DMS114 treated with DMSO at 0.1 percent for 48 hours (cell line): ENCODE results near the gene ZNF618.

ENCODE experiments used
- DNase-seq: peaks from one replicate; lab custom pipeline; 2025; ENCODE audit not compliant: unreplicated experiment; lab: John Stamatoyannopoulos, UW

ZNF618 gene

DNA sequence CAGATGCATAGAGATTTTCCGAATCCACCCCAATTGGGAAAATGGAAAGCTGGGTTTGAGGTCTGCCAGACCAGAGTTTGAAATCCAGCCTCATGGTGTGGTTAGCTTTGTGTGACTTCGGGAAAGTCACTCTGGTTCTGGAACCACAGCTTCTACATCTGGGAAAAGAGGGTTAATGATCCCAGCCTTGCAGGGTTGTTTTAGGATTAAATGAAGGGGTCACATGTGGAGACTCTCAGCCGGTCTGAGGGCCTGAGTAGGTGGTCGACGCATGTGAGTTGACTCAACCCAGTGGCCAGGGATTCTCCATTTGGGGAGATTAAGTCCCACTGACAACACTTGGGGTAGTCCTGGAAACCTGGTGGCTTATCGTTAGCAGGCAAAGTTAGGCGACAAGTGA, 6.1 kb downstream of the ZNF618 start:
- no peak for DNase-seq

DNA sequence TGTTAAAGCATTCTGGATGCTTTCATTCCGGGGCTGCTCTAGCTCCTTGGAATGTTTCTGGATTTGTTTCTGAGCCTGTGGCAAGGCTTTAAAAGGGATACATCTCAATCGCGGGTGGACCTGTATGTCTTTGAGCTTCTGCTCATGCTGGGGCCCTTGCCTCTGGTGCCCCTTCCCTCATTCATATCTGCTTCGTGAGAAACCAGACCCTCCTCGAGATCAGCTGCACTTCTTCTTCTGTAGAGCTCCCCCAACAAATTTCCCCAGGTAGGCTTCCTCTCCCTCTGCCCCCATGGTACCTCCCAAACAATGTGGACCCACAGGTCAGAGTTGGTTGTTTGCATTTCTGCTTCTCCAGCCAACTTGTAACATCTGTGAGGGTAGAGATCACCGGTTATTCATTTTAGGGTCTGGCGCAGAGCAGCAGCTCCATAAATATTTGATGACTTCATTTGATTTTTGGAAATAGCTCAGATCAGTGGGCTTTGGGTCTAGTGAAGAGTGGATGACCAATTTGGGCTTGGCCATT, 6.6 kb downstream of the ZNF618 start:
- DNase-seq: no peak

DNA sequence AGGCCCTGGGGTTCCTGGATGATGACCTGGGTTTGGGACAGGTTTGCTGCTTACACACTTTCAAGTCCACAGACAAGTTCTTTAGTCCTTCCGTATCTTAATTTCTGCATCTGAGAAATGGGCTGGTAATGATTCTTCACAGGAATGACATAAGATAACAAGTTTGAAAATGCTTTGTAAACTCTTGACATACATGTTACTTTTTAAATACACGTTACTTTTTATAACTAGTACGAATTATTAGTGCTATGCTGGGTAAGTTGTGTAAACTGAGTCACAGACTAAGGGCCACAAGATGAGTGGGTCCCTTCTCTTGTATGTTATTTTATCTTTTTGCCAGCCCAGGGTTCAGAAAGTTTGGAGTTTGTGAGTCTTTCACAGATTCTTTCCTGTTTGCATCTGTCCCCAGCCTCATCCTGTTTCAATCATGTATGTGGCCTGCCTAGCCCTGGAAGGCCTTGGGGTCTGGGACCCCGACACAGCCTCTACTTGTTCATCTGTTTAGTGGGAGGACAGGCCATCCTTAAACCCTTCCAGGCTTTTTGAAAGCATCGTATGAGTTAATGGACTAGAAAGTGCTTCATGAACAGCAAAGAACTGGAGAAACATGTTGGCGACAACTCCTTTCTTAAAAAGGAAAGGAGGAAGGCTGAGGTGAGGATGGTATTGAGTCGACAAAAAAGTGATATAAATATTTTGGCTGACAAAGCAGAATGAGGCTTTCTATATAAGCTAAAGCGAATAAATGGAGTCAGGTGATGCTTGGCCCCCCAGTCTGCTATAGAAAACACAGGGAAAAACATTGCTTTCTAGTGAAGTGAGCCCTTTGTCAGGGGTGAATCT, 9.3 kb downstream of the ZNF618 start:
- DNase-seq: no peak

DNA sequence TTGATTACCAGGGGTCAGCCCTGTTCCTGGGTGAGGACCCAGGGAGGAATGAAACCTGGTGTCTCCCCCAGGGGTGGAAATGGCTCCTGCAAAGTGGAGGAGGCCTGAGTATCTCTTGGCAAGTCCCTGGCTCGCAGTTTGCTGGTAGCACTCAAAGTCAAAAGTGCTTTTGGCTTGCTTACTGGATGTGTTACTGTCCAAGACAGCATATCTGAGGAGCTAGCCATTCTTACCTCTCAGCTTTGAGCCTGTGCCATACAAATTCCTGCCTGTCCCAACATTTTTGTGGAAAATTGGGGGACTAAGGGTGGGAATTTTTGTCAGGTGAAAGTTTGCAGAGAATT, 9.9 kb downstream of the ZNF618 start:
- no peak for DNase-seq

DNA sequence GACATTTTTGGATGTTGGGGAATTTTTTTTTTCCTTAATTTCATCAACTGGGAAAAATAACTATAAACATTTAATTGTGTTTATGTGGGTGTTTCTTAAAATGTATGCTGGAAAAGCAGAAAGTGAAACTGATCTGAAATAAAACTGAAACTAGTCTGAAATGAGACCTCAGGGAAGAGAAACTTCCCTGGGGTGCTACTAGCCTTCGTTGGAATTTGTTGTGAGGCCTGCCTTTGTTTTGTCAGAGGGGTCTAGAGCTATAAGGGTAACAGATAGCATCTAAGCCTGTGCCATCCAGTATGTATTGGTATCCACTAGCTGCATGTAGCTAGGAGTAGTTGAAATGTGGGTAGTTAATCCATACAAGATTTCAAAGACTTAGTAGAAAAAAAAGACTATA, 10.4 kb downstream of the ZNF618 start:
- DNase-seq: no peak

DNA sequence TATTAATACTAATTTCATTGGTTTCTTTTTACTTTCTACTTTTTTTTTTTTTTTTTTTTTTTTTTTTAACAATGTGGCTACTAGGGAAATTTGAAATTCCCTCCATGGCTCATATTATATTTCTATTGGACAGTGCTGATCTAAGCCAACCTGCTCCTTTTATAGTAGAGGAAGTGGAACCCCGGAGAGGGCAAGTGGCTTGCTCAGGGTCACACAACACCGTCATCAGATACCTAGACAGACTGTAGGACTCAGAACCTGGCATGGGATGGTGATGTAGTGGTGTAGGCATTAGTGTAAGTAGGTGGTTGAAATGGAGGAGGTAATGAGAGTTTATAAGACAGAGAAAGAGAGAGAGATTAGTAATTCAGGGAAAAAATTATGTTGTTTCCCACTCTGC, 10.8 kb downstream of the ZNF618 start:
- DNase-seq: no peak

DNA sequence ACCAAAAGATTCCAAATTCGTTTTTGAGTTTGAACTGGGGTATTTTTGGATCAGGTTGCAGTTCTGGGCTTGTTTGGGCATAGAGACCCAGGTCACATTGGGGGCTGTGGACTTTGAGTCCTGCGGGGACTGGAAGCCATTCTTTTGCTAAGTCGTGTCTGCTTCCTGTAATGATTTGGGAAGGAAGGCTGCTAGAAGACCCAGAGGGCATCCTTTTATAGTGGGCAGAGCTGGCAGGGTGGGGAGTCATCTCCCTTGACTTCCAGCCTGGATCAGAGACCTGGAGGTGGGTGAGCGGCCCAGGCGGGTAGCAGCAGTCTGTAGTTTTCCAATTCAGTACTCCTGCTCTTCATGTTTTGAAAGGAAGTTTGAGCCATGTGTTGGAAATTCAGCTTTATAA, 11.3 kb downstream of the ZNF618 start:
- DNase-seq: no peak

DNA sequence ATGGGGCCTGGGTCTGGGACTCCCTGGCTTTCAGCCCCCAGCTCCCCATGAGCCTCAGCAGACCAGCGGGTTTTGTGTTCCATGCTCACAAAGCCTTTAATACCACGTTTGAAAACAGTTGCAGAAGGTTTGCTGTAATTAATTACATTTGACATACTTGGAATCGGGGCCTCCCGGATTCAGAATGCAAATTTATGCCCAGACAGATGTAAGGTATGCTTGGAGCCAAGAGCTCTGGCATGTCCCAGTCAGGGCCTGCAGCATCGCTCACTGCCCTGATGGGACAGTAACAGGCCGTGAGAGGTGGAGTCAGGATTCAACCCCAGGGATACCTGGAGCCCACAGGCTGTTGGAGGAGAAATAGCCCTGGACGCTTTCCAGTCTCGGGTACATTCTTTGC, 12.2 kb downstream of the ZNF618 start:
- no peak for DNase-seq

DNA sequence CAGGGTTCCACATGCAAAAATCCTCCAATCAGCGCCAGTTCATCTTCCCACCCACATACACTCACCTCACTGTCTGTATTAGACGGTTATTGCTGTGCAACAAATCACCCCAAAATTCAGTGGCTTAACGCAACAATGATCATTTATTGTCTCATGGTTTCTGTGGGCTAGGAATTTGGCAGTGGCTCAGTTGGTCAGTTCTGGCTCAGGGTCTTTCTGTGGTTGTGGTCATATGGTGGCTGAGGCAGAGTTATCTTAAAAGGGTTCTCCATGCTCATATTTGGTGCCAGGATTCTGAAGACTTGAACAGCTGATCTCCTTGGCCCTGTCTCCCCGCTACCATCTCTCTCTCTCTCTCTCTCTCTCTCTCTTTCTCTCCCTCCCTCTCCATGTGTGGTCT, 12.9 kb downstream of the ZNF618 start:
- no peak for DNase-seq

DNA sequence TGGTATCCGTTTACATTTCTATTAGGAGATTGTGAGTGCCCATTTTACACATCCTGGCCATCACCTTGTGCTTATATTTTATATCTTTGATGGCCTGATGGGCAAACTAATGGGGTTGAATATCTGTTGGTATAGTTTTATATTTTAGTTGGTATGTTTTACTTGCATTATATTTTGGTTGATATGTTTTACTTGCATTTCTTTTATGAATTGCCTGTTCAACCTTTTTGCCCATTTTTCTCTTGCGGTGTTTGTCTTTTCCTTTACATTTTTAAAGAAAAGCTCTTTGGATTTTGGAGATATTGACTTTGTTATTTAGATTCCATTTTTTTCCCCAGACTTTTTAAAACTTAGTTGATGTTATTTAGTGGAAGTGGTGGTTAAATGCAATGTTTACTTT, 14.6 kb downstream of the ZNF618 start:
- no peak for DNase-seq

DNA sequence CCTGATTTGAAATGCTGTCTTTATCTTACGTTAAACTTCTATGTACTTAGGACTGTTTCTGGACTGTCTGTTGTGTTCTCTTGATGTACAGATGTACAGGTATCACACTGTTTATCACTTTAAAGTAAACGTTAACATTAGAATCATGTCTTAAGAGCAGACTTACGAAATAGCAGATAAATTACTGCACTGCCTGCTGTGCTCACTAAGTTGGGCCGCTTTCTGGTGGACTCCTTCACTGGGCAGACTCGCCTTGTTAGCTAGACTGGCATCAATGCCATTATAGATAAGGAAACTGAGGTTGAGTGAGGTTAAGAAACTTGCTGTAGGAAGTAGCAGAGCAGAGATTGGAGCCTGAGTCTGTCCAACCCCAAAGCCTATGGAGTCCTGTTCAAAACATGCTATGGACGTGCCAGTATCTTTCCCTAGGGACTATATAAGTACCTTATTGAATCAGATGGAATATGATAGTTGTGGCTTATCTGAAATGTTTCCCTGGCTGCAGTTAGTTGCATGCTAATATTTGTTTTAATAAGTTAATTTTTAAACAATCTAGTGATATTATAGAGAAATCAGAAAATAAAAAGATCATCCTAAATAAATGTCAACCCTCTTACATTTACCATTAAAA, 16.9 kb downstream of the ZNF618 start:
- DNase-seq: no peak

DNA sequence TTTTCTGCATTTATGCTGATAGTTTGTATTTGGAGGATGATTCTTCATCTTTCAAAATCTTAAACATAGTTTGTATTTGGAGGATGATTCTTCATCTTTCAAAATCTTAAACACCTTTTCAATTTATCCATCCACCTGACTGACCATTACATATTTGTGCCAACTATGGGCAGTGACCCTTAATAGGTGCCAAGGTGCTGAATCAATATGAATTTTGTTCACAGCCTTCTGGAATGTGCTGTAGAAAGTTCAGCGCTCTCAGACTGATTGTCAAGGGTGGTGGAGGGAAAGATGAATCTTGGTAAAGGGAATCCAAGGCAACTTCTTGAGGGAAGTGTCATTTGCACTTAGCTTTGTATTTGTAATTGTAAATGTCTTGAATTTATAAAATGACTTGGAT, 18.1 kb downstream of the ZNF618 start:
- DNase-seq: no peak

DNA sequence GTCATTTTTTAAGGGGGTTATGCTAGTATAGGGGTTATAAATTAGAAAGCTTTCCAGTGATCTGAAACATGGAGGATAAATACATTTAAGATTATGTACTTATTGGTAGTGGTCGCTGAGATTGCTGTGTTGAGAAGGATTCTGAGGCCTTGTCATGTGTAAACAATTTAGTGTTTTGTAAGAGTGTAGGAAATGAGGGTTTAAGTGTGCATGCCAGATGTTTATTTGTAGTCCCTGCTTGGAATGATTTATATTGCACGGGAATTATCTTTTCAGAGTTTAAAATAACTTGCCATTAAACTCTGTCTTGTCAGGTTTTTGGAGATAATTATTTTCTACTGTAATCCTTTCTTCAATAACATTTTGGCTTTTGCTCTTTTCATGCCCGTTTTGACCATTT, 19.4 kb downstream of the ZNF618 start:
- no peak for DNase-seq

DNA sequence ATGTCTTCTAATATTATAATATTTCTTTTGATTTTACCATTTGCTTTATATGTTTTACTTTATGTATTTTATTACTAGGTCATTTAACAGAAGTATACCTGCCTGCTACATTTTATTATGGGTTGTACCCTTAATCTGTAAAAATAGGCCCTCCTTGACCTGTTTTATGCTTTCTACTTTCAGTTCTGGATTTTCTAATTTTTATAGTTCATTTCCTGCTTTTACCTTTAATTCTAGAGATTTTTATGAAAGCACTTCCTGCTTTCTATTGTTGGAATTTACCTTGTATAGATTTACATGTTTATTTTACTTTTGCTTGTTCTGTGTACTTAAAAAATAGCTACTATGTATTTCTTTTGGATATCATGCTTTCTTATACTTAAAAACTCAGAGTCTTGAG, 20.6 kb downstream of the ZNF618 start:
- no peak for DNase-seq

DNA sequence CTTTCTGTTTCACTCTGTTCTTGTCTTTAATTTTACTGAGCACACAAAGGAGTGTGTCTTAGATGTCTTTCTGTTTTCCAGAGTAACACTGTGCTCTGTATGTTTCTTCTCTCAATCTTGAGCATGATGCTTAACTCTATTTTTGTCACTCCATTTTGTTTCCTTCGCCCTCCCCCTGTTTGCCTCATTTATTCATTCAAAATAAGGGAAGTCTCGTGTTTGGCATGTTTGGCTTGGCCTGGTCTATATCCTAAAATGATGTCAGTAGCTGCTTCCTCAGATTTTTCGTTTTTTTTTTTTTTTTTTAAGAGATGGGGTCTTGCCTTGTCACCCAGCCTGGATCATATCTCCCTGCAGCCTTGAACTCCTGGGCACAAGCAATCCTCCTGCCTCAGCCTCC, 22.0 kb downstream of the ZNF618 start:
- no peak for DNase-seq

DNA sequence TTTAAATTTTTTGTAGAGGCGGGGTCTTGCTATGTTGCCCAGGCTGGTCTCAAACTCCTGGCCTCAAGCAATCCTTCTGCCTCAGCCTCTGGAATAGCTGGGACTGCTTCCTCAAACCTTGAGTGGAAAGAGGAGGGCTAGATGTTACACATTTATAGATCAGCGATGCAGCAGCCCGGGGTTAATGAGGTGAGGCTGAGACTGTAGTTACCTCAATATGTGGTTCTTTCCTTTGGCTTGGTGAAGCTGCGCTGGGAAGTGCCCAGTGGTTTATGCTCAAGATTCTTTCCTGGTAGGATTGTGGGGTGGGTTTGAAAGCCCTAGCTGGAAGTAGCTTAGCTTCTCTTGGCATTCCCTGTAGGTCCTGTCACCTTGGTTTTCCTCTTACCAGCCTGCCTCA, 22.5 kb downstream of the ZNF618 start:
- no peak for DNase-seq

DNA sequence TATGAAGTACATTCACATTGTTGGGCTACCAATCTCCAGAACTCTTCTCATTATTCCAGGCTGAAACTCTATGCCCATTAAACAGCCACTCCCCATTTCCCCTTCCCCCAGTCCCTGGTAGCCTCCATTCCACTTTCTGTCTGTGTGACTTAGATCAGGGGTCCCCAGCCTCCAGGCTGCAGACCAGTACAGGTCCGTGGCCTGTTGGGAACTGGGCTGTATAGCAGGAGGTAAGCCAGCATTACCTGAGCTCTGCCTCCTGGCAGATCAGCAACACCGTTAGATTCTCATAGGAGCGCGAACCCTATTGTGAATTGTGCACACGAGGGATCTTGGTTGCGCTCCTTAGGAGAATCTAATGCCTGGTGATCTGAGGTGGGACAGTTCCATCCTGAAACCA, 23.1 kb downstream of the ZNF618 start:
- no peak for DNase-seq

DNA sequence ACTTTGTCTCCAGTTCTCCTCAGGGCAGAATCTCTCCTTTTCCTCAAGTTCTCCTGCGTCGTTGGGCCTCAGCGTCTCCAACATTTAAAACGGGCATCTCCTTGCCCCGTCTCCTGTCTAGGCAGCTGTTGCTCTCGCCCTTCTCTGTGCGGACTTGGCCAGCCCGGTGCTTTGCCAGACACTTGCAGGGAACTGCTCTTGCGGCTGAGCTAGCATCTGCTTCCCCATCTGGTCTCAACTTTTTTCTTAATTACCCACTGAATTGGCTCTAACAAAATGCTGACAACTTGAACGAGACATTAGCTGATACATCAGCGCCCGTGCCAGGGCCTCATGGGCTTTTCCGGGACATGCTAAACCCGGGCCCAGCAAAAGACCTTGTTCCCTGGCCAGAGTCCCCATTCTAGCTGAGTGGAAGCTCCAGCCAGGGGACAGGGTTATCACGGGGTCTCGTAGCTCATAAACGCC, 25.1 kb downstream of the ZNF618 start:
- DNase-seq: no peak

DNA sequence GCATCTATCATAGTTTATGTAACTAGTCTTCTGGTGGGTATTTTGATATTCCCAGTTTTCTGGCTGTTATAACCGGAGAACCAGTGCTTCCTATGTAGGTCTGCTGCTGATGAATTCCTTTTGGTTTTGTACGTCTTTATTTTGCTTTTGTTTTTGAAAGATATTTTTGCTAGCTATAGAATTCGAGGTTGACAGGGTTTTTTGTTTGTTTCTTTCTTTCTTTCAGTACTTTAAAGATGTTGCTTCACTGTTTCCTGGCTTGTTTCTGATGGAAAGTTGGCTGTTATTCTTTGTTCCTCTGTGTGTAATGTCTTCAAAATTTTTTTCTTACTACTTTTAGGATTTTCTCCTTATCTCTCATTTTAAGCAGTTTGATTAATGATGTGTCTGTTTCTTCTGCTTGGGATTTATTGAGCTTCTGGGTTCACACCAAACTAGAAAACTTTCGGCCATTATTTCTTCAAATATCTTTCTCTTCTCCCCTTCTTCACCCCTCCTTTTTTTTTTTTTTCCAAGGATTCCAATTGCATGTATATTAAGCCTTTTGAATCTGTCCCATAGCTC, 27.5 kb downstream of the ZNF618 start:
- DNase-seq: no peak

DNA sequence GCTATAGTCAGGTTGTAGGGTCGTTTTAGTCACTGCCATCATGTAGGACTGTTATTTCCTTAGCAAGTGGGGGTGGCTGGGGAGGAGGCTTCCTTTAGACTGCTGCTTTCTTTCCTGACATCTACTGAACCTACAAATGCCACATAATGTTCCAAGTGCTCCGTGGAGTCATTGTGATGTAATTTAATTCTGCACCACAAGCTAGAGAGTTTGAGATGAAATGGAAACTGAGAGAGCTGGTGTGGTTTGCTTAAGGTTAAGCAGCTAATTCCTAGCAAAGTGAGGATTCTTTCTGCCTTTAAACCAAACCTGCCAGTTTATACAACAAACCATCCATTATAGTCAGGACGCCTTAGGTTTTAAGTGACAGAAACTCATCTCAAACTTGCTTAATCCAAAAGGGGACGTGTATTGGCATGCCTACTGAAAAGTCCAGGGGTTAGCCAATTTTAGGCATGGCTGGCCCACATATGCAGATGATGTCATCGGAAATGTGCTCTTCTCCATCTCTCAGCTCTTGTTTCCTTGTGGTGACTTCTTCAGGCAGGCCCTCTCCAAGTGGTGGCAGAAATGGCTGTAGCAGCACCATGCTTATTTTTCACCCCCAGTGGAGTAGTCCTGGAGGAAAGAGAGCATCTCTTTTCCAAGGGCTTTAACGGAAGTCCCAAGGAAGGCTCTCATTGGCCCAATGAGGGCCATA, 30.5 kb downstream of the ZNF618 start:
- no peak for DNase-seq

DNA sequence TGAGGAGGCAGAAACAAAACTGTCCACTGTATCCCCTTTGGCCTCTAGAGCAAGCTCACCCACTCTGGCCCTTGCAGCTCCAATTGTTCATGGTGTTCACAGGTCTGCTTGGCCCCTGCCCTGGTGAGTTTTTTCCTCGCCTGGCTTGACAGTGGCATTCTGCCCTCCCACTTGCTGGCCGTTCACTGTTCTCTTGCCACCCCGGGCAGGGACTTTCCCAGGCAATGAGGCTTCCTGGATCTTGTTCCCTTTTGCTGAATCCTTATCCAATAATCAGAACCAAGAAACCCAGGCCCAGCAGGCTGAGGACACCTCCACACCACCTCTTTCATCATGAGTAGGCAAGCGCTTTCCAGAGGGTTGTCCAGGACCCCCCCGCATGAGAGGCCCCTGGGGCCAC, 31.2 kb downstream of the ZNF618 start:
- no peak for DNase-seq

DNA sequence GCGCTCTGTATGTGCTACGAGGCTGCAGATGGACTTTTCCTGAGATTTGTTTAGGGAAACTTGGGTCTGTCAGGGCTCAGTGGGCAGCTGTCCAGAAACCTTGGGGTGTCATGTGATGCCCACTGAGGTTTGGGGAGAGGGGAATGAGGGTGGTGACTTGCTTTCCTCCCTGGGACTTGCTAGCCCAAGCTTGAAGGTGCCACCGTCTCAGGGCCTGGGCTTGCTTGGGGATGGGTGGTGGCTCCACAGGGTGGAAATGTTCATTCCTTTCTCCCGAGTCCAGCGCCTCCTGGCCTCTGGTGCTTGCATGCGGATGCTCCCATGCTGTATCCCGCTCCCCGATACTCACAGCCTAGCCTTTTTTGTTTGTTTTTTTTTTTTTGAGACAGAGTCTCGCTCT, 33.3 kb downstream of the ZNF618 start:
- no peak for DNase-seq
